Right hindlimb (tissue), 1 donor: ENCODE data around the gene AHCYL1.

Experiments used
- DNase-seq: peaks from one replicate; pipeline ENCODE4 v3.0.0-alpha.2; 2018

AHCYL1 gene

DNA sequence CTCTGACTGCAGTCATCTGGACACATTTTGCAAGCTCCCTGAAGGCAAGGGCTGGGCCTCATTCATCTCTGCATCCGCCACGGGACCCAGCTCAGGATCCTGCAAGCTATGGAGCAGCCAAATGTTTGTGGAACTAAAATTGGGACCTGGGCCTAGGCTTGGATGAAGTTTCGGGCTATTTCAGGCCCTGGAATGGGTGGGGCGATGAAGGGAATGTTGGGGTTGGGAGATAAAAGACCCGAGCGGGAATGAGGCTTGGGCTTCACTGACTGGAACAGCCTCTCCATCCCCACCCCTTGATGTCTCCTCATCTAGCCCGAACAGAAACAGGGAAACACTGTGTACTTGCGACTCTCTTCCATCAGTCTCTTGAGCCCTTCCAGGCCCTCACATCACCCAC, 7.3 kb upstream of the AHCYL1 start:
- DNase-seq: no peak

DNA sequence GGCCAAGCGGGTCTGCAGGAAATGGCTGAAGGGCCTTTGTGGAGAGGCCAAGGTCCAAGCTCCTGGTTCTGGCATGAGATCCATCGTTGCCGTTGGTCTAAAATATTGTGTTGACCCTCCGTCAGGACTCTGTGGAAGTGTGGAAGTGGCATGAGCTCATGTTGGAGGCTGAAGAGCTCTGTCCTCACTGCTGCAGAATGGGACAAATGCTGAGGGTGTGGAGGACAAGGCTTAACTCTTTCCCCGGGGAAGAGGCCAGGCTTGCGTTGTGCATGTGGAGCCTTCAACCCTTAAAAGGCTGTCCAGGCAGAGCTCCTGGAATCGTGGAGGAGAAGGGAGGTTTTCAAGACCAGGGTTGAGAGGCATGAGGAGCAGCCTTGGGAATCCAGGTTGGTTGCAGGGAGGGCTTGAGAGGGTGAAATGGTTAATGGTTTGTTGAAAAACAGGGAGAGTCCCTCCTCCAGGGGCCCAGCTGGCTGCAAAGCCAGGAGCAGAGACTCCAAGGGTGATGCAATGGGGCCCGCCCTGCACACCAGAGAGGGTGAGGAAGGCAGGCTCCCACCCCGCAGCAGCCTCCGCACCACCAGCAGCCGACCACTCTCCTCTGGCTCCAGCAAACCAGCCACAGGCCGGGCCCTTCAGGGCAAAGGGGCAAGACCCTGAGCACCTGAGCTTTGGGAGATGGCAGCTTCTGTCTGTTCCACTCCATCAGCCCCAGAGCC, 6.7 kb upstream of the AHCYL1 start:
- peak; percentile 29 for DNase-seq

DNA sequence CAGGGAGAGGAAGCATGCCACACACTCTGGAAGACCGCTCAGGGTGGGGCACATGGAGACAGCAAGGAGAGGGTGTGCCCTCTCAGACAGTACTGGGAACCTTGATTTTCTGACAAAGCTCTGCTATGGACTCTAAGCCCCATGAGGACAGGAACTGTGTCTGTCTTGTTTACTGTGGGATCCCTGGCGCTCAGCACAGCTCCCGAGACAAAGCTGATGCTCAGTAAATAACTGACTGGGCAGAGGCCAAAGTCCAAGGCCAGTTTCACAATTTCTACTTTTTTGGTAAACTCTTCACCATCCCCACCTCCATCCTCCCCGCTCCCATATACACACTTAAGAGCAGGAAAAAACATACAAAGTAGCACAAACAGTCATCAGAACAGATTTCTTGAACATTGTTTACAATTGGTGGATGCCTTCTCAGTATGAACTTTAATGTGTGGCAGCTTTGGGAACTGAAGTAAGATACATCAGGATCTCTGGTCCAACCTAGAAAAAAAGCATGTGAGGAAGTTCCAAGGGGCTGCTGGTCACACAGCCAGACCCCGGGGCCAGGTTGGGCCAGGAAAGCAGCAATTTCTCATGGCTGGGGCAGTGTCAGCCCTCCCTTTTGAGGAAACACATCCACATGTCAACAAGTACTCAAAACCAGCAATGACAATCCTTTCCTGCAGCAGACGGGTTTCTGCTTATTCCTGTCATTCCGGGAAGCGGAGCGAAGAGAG, 5.6 kb upstream of the AHCYL1 start:
- DNase-seq: no peak

DNA sequence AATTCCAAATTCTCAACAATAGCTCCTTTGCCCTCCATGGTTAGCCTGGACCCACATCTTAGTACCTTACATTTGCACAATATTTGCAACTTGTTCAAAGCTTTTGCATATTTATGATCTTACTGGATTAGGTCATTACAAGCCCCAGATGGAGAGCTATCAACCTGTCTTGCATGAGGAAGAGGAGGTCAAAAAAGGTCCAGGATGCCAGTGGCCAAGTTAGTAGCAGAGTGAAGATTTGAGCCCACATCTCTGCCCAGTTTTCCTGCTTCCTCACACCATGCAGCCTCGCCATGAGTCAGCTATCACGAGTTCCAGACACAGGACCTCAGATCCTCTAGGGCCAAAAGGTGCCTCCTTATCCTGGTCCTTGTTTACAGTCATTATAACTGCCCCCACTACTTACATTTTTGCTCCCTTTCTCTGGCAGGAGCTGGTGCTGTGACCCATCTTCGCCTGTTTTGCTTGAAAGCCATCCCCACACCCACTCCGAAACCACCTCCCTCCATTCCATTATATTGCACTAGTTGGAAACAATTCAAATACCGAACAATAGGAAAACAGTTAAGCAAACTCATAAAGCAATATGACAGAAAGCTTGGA, 5.0 kb upstream of the AHCYL1 start:
- no peak for DNase-seq

DNA sequence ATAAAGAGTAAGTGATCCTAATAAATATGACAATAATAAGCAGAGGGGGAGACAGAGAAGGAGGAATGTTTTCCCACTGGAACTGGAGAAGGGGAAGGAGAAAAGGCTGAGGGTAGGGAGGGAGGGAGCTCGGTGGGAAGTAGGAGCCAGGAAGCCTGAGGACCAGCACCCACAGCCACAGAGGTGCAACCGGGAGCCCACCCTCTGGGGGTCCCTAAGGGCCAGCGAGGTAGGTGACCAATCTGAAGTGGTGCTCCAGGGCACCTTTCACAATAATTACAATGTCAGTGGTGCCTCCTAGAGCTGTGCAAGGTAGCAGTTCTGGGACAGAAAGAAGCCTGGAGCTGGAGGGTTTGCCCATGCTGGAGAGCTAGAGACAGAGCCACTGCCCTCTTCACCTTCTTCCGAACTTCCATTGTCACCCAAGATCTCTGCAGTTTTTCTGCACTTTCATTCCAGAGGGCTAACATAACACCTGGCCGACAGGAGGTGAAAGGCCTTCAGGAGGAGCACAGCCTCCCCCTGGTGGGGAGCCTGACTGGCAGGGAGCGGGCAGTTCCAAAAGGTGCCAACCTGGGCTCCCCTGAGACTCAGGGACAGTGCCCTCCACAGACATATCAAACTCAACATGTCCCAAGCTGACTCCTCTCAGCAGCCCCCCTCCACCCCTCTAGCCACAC, 4.1 kb upstream of the AHCYL1 start:
- DNase-seq: no peak

DNA sequence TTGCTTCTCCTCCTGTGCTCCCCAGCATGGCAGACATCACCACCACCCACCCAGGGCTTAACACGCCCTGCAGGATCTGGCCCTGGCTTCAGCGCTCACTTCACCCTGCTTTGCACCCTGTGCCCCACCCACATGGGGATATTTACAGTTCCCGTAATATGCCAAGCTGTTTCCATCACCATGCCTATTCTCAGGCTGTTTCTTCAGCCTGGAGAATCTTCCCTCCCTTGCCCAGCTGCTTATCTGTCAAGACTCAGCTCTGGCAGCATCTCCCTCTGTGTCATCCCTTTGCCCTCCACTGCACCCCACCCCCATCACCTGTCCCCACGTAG, 3.6 kb upstream of the AHCYL1 start:
- DNase-seq: no peak

DNA sequence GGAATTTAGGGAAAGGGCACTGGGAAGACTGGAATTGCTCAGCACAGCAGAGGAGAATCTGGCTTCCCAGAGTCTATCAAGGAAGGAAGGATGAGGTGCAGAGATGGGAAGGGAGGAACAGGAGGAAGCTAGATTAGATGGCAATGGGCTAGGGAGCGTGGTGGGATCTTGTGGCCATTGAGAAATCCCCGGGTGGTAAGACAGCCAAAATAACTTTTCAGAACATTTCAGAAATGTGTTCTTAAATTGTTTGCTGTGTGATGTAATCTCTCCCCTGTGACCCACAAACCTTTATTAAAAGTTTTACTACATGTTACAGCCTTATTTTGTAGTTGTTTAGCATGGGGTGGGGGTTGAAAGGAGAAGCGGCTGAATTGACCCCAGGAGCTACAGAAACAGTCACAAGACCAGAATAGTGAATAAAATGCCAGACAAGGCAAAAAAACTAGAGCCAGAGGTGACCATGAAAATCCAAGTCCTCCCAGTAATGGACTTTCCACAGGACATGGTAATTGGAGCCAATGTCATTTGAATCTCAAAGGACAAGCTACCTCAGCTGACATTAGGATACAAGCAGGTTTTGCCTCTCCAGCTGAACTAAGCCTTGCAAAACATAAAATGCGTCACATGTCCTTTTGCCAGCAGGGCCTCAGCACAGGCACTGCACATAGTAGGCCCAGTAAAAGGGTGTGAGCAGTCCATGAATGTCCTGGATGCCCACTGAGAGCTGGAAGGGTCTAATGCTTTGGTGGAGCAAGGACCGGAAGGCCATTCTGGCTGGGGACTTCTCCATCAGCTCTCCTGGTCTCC, 980 bp upstream of the AHCYL1 start:
- DNase-seq: no peak

DNA sequence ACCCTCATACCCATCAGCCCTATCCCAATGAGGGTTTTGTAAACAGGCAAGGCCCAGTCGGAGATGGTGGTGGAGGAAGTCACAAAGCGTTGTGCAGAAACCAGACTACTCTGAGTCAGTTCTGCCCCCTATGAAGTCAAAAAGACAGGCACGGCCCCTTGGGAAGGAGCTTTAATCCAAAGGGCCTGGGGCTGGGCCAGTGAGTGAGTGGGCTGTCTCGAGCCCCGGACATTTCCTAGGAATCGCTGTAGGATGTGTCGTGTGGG, 442 bp upstream of the AHCYL1 start:
- no peak for DNase-seq

DNA sequence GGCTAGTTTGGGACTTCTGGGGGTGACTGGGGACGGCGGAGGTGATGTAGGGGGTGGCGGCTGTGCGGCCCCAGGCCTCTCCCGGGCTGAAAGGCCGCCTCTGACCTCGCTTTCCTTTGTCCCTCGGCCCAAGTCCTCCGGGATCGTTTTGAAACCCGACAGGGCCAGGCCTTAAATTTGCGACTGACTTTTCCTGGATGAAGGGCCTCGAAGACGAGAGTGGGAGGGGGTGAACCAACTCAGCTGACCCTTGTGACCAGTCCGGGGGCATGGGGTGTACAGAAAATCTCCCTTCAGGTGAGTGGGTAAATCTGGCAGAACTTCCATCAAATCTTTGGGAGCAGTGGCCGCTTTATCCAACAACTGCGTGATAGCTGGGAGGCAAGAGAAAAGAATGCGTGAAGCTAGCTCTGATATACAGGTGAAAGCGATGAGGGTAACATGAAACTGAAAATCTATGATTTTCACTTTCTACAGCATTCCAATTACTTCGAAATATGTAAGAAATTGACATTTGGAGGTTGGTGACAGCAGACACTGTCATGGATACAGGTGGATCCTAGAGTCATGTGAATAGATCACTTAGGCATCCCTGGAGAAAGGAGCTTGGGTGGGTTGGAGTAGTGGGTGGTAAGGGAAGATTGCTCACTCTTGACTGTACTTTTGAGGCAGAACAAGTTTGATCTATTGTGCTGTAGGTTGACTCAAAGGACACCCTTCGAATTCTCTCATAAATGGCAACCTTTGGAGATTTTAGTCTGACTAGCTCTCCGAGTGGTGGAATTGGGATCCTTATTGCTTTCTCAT, 885 bp downstream of the AHCYL1 start:
- peak; percentile 36 for DNase-seq

DNA sequence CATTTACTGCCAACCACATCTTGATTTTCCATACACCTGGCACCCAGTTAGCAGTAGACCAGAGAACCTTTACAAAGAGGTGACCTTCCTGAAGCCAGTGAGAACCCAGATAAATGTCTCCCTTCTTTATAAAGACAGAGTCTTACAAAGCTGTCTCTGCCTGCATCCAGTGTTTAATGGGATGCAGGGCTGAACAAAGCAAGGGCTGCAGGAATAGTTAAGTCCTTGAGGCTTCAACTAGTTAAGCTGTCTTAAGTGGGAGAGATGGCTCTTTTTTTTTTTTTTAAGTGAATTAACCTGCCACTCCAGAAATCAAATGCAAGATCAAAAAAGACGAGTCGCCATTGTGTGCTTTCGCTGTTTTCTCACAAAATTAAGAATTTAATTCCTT, 1.5 kb downstream of the AHCYL1 start:
- DNase-seq: no peak

DNA sequence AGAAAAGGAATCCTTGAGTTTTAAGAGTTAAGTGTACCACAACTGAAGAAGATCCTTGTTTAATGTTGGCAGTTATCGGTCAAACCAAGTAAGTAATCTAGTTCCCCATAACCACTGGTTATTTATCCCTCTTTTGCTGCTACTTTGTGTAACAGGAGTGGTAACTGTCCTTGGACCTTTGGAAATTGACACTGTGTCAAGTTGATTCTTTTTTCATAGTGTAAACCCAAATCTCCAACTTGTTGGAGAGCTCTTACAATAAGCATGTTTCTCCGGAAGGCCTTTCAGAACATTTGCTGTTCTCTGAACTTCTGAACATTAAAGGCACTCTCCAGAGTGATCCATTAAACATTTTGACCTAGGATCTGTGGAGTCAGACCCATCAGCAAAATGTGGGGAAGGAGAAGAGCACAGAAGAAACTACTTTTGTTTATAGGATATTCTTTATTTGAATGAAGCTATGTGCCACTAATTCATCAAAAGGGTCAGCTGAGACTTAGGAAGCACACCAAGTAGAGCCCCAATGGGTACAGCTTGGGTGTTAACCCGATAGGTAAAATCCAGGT, 3.9 kb downstream of the AHCYL1 start:
- DNase-seq: no peak

DNA sequence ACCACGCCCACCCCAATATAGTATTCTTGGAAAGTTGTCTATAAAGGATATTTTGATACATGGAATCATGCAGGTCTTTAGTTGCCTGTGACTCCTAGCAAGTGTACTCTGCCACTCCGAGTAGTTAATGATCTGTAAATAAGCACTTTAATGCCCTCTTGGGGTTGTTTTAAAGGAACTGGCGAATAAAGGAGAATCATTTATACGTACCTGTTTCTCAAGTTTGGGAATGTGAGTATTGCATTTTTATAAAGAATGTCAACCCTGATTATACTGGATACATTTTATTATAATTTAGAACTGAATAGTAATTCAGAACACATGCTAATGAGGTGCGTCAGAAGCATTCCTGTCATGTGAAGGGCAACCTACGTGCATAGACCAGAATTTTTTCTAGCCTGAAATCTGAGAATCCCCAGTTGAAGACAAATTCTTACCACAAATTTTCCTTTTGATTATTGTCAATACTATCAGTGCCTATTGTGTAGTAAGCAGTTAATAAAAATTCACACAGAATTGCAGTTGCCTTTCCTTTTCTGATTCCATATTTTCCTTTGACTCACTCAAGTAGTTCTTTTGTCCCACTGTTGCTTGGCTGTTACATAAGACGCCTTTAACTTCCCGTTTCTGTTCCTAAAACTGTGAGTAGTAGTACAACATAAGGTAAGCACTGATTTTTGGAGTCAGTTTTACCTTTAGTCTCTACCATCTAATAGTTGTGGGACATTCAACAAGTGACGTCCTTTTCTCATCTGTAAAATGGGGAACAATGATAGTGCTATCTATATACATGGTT, 5.1 kb downstream of the AHCYL1 start:
- no peak for DNase-seq

DNA sequence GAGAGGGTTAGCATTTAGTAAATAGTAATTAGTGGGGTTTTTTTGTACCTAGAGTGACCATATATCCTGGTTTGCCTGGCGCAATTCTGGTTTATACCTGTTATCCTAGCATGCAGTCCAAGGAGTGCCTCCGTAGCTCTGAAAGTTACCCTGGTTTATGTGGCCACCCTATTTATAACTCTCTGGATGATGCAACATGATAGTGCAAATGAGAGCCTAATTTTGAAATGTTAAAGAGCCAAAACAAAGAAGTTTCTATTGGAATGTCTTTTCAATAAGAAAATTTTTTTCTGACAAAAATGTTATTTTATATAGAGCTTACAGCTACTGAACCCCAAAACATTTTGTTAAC, 5.7 kb downstream of the AHCYL1 start:
- DNase-seq: no peak

DNA sequence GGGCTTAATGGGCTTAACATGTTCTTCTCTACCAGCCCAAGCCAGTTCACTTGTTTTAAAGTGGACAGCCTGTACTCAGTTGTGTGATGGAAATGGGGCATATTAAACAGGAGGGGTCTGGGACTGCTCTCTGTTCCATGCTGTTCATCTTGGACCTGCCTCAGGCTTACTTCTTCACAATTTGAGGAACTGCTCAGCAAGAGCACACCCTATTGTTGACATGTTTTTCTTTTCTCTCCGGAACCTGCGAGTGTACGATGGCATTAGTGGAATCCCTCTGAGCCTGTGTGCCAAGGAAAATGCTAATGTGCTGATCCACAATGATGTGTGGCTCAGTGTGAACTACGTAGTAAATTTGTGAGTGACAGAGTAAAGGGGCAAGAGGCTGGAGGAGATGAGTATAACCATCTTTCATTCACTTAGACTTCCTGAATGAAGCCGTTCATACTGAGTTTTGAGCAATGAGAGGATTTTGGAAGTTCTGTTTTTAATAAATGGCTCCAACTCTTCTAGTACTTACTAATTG, 6.9 kb downstream of the AHCYL1 start:
- DNase-seq: no peak

DNA sequence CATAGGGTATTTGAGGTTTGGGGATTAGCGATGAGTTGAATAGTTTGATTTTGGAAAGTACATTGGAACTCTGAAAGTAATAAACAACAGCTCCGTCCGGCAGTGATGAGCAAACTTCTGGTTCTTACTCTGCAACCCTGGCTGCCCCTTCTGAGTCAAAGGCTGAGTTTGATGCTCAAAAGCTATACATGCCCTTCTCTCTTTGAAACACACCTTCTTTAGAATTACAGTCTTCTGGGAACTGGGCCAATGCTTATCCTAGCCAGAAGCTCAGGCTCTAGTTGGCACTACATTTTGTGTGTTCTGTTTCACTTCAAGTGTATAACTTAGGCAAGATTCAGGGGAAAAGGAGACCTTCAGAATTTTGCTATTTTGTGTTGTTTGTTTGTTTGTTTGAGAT, 9.3 kb downstream of the AHCYL1 start:
- DNase-seq: no peak

DNA sequence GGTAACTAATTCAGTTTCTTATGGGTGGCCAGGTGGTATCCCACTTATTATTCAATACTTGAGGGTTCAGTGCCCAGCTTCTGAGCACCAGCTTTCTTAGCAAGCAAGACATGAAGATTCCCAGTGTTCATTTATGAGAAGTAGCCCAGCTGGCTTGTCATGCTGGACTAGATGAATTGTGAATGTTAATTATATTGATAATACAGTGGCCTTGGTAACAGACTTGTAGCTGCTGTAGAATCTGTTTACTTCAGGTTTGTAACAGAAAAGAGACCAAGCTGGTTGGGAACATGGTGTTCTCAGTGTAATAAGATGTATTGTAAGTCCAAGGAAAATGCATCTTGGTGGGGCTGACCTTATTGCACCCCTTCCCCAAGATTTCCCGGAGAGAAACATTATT, 10.1 kb downstream of the AHCYL1 start:
- DNase-seq: no peak

DNA sequence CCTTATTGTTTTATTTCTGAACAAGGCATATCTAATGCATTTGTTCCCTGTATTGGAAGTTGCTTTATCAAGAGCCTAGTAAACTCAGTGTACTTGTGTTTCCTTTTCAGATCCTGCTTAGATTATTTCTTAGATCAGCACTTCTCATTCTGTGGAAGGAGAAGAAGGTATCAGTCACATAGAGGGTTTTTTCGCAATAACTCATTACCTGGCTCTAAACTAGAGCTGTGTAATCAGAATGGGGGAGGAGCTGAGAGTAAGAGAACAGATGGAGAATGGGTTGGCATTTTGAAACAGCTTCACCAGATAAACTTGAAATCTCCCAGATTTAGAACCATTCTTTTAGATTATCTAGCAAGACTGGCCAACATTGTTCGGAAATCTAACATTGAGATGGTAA, 11.0 kb downstream of the AHCYL1 start:
- DNase-seq: no peak

DNA sequence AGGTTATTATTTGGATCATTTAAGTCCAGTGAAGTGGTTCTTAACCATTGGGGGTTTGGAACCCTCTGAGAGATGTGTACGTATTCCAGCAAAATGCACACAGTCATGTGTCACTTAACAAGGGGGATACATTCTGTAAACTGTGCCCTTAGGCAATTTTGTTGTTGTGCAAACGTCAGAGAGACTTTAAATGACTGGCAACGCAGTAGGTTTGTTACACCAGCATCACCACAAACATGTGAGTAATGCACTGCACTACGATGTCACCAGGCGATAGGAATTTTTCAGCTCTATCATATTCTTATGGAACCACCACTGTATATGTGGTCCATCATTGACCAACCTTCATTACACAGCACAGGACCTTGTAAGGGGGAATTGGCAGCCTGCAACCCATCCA, 11.9 kb downstream of the AHCYL1 start:
- no peak for DNase-seq

DNA sequence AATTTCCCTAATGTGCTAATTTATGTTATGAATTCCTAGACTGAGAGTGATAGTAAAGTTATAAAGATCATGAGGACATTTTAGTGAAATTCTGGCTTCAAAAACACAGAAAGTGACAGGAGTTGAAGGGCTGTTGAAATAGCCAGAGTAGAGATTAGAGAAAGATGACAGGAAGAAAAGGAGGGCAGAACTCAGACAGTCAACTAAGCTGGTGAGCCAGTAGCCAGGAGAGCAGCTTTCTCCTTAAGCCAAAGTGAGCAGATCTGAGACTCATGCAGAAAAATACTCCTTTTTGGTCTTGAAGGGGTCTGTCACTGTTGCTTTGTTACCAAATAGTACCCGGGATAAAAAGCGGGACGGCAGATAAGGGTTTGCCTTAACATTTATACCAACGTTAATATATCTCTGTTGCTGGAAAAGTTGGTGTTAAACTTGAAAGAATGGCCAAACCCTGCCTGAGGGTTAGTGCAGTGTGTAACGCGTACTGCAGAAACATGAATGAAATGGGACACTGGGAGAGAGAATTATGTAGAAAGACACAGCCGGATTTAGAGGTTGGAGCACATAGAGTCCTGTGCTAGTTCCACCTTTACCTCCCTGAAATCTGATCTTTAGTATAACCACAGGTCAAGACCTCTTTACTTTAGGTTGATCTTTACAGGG, 12.8 kb downstream of the AHCYL1 start:
- DNase-seq: no peak

DNA sequence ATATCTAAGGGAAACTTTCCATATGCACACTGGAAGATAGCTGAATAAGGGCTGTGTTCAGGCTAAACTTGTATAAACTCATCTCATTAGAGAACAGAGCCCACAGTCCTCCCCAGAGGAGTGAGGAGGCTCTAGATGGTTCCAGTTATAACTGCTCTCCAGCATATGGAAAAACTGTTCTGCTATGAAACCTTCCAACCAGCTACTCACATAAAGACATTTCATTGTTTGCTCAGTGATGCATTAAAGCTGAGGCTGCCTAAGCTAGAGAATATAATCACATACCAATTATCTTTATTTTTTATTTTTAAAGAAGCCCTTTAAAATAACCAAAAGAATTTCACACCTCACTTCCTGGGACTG, 13.3 kb downstream of the AHCYL1 start:
- DNase-seq: no peak

DNA sequence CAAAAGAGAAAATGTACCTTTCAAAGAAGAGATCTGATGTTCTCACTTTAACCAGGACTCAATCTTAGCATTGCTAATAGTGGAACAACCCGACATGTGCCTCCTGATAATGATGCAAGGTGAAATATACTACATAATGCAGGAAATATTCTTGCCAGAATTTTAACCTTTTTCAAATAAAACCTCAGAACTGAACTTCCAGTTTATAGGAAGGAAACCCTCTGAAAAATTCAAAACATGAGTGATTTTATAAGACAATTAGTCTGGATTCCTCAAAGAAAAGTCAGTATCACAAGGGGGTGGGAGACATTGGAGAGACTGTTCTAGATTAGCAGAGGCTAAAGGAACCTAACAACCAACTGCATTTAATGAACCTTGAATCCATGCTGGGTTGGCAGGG, 18.1 kb downstream of the AHCYL1 start:
- no peak for DNase-seq
